H1 (cell line): ENCODE results near the gene JDP2. TPM values are rescaled to one million over a fixed set of nuclear protein-coding genes. Genes with fewer than 3 reads are reported as not detected.

Experiments used
- CTCF ChIA-PET: fragments of 300-600 bp; sonication (Branson Sonifier 250); formaldehyde crosslinking; loops from one replicate; lab custom pipeline; 2021; ENCODE audit not compliant: partially characterized antibody; lab: Charles Lee
- POLR2A ChIA-PET: fragments of 300-600 bp; sonication (Branson Sonifier 250); formaldehyde crosslinking; loops from one replicate; lab custom pipeline; 2021; ENCODE audit warnings: inconsistent platforms; ENCODE audit not compliant: partially characterized antibody; lab: Charles Lee
- DNase-seq, 2 experiments: peaks; one replicate each; pipeline versions ENCODE4 v3.0.0 to v3.0.0-alpha.2; 2010 to 2022; ENCODE audit warnings: low spot score in 2 of 2, low read depth in 1 of 2, mixed read lengths in 1 of 2
- FAIRE-seq: peaks from 2 replicates; lab custom pipeline; 2011; peaks lifted over from hg19 to GRCh38; lab: Jason Lieb, UNC
- H2AFZ ChIP-seq: 2 replicates; pipeline ENCODE4 v1.8.1; 2012; ENCODE audit warnings: low read length, inconsistent platforms
- H2AK5ac ChIP-seq: 2 replicates; pipeline ENCODE4 v1.6.1; 2013; ENCODE audit warnings: low read depth, low read length
- H2BK120ac ChIP-seq: replicated peaks from 2 replicates; pipeline ENCODE3; 2013; ENCODE audit warnings: low read depth, low read length, inconsistent platforms
- H2BK12ac ChIP-seq: 2 replicates; pipeline ENCODE4 v1.6.1; 2013; ENCODE audit warnings: low read depth, low read length
- H2BK15ac ChIP-seq: 2 replicates; pipeline ENCODE4 v1.6.1; 2013; ENCODE audit warnings: low read length
- H2BK20ac ChIP-seq: 2 replicates; pipeline ENCODE4 v1.6.1; 2013; ENCODE audit warnings: low read length
- H2BK5ac ChIP-seq: 2 replicates; pipeline ENCODE4 v1.6.1; 2013; ENCODE audit warnings: low read depth, low read length
- H3K14ac ChIP-seq: 2 replicates; pipeline ENCODE4 v1.6.1; 2013; ENCODE audit warnings: inconsistent platforms; ENCODE audit not compliant: insufficient read length
- H3K18ac ChIP-seq: 2 replicates; pipeline ENCODE4 v1.6.1; 2013; ENCODE audit warnings: low read length; ENCODE audit errors: extremely low read depth
- H3K23ac ChIP-seq: 2 replicates; pipeline ENCODE4 v1.6.1; 2013; ENCODE audit warnings: inconsistent platforms; ENCODE audit not compliant: insufficient read length
- H3K23me2 ChIP-seq: 2 replicates; pipeline ENCODE4 v1.6.1; 2013; ENCODE audit warnings: low read depth, low read length
- H3K27ac ChIP-seq: 2 replicates; pipeline ENCODE4 v1.6.1; 2011; ENCODE audit warnings: low read depth, low read length, inconsistent platforms
- H3K27me3 ChIP-seq, 4 experiments: replicated peaks in 1 of 4; 1 replicate in 1 of 4; 2 replicates in 3 of 4; pipeline versions ENCODE4 v1.6.1 to v1.8.1; 2011 to 2013; ENCODE audit warnings: low read length in 3 of 4, mild to moderate bottlenecking in 3 of 4, inconsistent platforms in 2 of 4, mixed read lengths in 2 of 4, moderate library complexity in 1 of 4; ENCODE audit not compliant: control insufficient read depth in 3 of 4, insufficient read depth in 3 of 4; ENCODE audit errors: extremely low read depth in 1 of 4
- H3K36me3 ChIP-seq, 4 experiments: 2 replicates each; pipeline versions ENCODE4 v1.6.1 to v1.8.1; 2011 to 2013; ENCODE audit warnings: mild to moderate bottlenecking in 4 of 4, low read length in 3 of 4, moderate library complexity in 2 of 4, control low read depth in 1 of 4, inconsistent platforms in 1 of 4; ENCODE audit not compliant: insufficient read depth in 4 of 4, control insufficient read depth in 2 of 4
- H3K4ac ChIP-seq: replicated peaks from 2 replicates; pipeline ENCODE3; 2013; ENCODE audit warnings: low read length, low read depth, mixed read lengths, inconsistent platforms; ENCODE audit not compliant: insufficient read length
- H3K4me1 ChIP-seq, 4 experiments: replicated peaks in 1 of 4; 1 replicate in 1 of 4; 2 replicates in 3 of 4; pipeline versions ENCODE4 v1.6.1 to v1.8.1; 2011 to 2013; ENCODE audit warnings: low read length in 3 of 4, inconsistent platforms in 2 of 4, mixed read lengths in 1 of 4; ENCODE audit not compliant: insufficient read depth in 4 of 4, control insufficient read depth in 3 of 4
- H3K4me2 ChIP-seq, 2 experiments: 2 replicates each; pipeline versions ENCODE4 v1.6.1 to v1.8.1; 2011 to 2013; ENCODE audit warnings: low read depth in 2 of 2, low read length in 2 of 2, control low read depth in 1 of 2, inconsistent platforms in 1 of 2, mild to moderate bottlenecking in 1 of 2; ENCODE audit not compliant: insufficient read depth in 1 of 2
- H3K4me3 ChIP-seq, 4 experiments: fragments of 200-600, 300-600 bp in 1 of 4; sonication (generic), shearing (Covaris generic), sonication (Bioruptor Twin) in 1 of 4; 2 replicates each; pipeline versions ENCODE4 v1.5.1 to v1.8.1; 2011 to 2016; ENCODE audit warnings: low read length in 4 of 4, low read depth in 3 of 4, control low read depth in 2 of 4, inconsistent platforms in 2 of 4, mild to moderate bottlenecking in 2 of 4, mixed read lengths in 1 of 4, moderate library complexity in 1 of 4; ENCODE audit not compliant: insufficient read depth in 2 of 4; ENCODE audit errors: extremely low read depth in 1 of 4
- H3K56ac ChIP-seq: replicated peaks from 2 replicates; pipeline ENCODE3; 2013; ENCODE audit warnings: low read depth, mild to moderate bottlenecking, mixed read lengths, low read length, inconsistent platforms; ENCODE audit not compliant: insufficient read length
- H3K79me1 ChIP-seq: 2 replicates; pipeline ENCODE4 v1.6.1; 2013; ENCODE audit warnings: low read depth, low read length, control low read depth
- H3K79me2 ChIP-seq, 2 experiments: 2 replicates each; pipeline versions ENCODE4 v1.6.1 to v1.8.1; 2012 to 2013; ENCODE audit warnings: low read length in 2 of 2, mild to moderate bottlenecking in 2 of 2, inconsistent platforms in 1 of 2; ENCODE audit not compliant: insufficient read depth in 2 of 2, control insufficient read depth in 1 of 2
- H3K9ac ChIP-seq, 4 experiments: replicated peaks in 1 of 4; 1 replicate in 1 of 4; 2 replicates in 3 of 4; pipeline versions ENCODE4 v1.6.1 to v1.8.1; 2011 to 2013; ENCODE audit warnings: low read depth in 3 of 4, low read length in 3 of 4, control low read depth in 2 of 4, mild to moderate bottlenecking in 2 of 4, moderate library complexity in 2 of 4, inconsistent platforms in 1 of 4; ENCODE audit errors: extremely low read depth in 1 of 4
- H3K9me3 ChIP-seq, 2 experiments: 2 replicates each; pipeline versions ENCODE4 v1.6.1 to v1.8.1; 2012 to 2013; ENCODE audit warnings: mild to moderate bottlenecking in 2 of 2, moderate library complexity in 2 of 2, control low read depth in 1 of 2, inconsistent platforms in 1 of 2, low read depth in 1 of 2, low read length in 1 of 2, mixed read lengths in 1 of 2; ENCODE audit not compliant: insufficient read depth in 2 of 2
- H4K20me1 ChIP-seq, 2 experiments: replicated peaks in 1 of 2; 2 replicates each; pipeline versions ENCODE3 to v1.8.1; 2011 to 2013; ENCODE audit warnings: inconsistent platforms in 2 of 2, low read length in 2 of 2, mild to moderate bottlenecking in 1 of 2; ENCODE audit not compliant: insufficient read depth in 2 of 2, control insufficient read depth in 1 of 2
- H4K5ac ChIP-seq: 2 replicates; pipeline ENCODE4 v1.6.1; 2013; ENCODE audit warnings: low read length, low read depth, mixed read lengths, inconsistent platforms; ENCODE audit not compliant: insufficient read length
- H4K8ac ChIP-seq: 2 replicates; pipeline ENCODE4 v1.8.0; 2013; ENCODE audit warnings: mild to moderate bottlenecking, moderate library complexity, low read length, inconsistent platforms; ENCODE audit not compliant: insufficient read depth; ENCODE audit errors: extremely low read depth
- H4K91ac ChIP-seq: replicated peaks from 2 replicates; pipeline ENCODE3; 2013; ENCODE audit warnings: low read length, mixed read lengths, inconsistent platforms; ENCODE audit not compliant: insufficient read length
- MAFK ChIP-seq: IDR thresholded peaks from 2 replicates; pipeline ENCODE4 v1.6.1; 2012; ENCODE audit warnings: low read depth, mild to moderate bottlenecking, improper control_type of control experiment, low read length
- SP2 ChIP-seq: IDR thresholded peaks from 2 replicates; pipeline ENCODE4 v1.6.1; 2012; ENCODE audit warnings: mild to moderate bottlenecking, low read length, inconsistent platforms
- WGBS, 2 experiments: shearing (Covaris generic) in 1 of 2; methylation state at CpG; one replicate each; pipeline versions ENCODE4 v1.1.6 to v1.1.7; 2013 to 2015; ENCODE audit warnings: low lambda C conversion rate in 2 of 2, mixed read lengths in 2 of 2, inconsistent platforms in 1 of 2, low coverage in 1 of 2, missing lambda C conversion rate in 1 of 2; ENCODE audit not compliant: insufficient replicate concordance in 2 of 2, insufficient coverage in 1 of 2, insufficient read length in 1 of 2; ENCODE audit errors: extremely low coverage in 1 of 2, missing lambda C conversion rate in 1 of 2; 5-methylcytosine and 5-hydroxymethylcytosine counted together
- polyA plus RNA-seq, 7 experiments: library from polyadenylated mRNA; depleted of rRNA in 3 of 7; stranded (reverse) in 5 of 7; unstranded in 2 of 7; fragments of >200 nt in 5 of 7; fragments of 200-250 nt in 2 of 7; gene quantifications; 1 replicate in 5 of 7; 2 replicates in 1 of 7; 4 replicates in 1 of 7; pipeline versions ENCODE4 v1.2.1 to v1.2.3, GENCODE V29; 2011 to 2013; ENCODE audit warnings: missing spikeins in 2 of 7, mixed read lengths in 2 of 7
- total RNA-seq: library from RNA; stranded (reverse); fragmentation: NEBNext Ultra II Directional; extraction: Animal tissue kit (Norgen Biotek cat#: 25700); gene quantifications from 2 replicates; pipeline ENCODE4 v1.2.1, GENCODE V29; 2021

Gene JDP2
- total and polyA plus RNA-seq, 2 of the 8 experiments (the other 6 are each of a cell fraction or from before 2014, with no cell fraction given): 8.9 to 27.2 TPM

DNA sequence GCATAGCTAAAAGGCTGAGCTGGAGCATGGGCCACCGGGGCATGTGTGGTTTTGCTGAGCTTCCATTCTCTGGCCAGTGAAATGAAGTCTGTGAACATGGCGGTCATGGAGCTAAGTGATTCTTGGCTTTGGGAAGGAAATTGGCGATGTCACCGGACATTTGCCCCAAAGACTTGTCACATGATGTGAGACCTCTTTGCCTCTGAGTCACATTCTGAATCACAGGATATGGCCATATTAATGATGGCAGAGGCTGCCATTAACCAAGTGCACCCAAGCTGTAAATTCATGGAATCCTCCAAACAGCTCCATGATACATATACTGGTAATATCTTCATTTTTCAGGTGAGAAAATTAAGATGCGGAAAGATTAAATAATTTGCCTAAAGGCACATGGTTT is 67.1 kb downstream of the JDP2 start:
- Histone ChIP-seq H3K4me2 (no peak overlapping the region), H3K36me3 (no peaks in the 10 kb centered on the region), H3K79me2 (no peaks in the 10 kb centered on the region), H2BK15ac (no peak overlapping the region), H2AFZ (no peak overlapping the region), H2AK5ac (no peak overlapping the region), H3K27ac (no peak overlapping the region), H3K9me3 (no peaks in the 10 kb centered on the region), H2BK20ac (no peak overlapping the region), H4K5ac (no peak overlapping the region), H2BK120ac (no peak overlapping the region), H3K23me2 (no peaks in the 10 kb centered on the region), H3K56ac (no peak overlapping the region), H3K23ac (no peak overlapping the region), H2BK5ac (no peak overlapping the region), H3K4ac (no peak overlapping the region), H4K91ac (no peak overlapping the region), H2BK12ac (no peak overlapping the region), H3K14ac (no peak overlapping the region), H3K4me3 (no peak overlapping the region), H3K79me1 (no peaks in the 10 kb centered on the region), H4K20me1 (no peaks in the 10 kb centered on the region), H3K18ac (no peak overlapping the region), H3K27me3 (no peaks in the 10 kb centered on the region; a peak in 1 of 7 replicates), H4K8ac (no peak overlapping the region), H3K9ac (no peak overlapping the region), H3K4me1 (no peaks in the 10 kb centered on the region)
- no peak for FAIRE-seq
- ChIA-PET CTCF (interaction anchor here (0.6 to 2.1 kb wide), 9 partner anchors 13 to 190 kb away, joined by 3 to 8 read pairs (median 4); no protein-coding TSS in a partner anchor), POLR2A (no interaction called here)
- WGBS, 2 experiments: 89% methylated on average over 5 of the region's 5 CpGs; no CpG with 5 or more reads in 1 of the 2 experiments
- no peak for DNase-seq
- TF ChIP-seq SP2 (no peak), MAFK (no peak)
